Fibroblast of skin of left biceps (primary cell): ENCODE data around the gene TNC.
"Not testable (repeated sequence)": the region's sequence is repeated elsewhere in the genome, so short reads cannot be mapped to it uniquely, and the experiment has no call there.

Experiments
- DNase-seq, 2 experiments: peaks; one replicate each; pipeline ENCODE4 v3.0.0-alpha.2; 2013; ENCODE audit warnings: low read depth in 2 of 2

The TNC gene

DNA sequence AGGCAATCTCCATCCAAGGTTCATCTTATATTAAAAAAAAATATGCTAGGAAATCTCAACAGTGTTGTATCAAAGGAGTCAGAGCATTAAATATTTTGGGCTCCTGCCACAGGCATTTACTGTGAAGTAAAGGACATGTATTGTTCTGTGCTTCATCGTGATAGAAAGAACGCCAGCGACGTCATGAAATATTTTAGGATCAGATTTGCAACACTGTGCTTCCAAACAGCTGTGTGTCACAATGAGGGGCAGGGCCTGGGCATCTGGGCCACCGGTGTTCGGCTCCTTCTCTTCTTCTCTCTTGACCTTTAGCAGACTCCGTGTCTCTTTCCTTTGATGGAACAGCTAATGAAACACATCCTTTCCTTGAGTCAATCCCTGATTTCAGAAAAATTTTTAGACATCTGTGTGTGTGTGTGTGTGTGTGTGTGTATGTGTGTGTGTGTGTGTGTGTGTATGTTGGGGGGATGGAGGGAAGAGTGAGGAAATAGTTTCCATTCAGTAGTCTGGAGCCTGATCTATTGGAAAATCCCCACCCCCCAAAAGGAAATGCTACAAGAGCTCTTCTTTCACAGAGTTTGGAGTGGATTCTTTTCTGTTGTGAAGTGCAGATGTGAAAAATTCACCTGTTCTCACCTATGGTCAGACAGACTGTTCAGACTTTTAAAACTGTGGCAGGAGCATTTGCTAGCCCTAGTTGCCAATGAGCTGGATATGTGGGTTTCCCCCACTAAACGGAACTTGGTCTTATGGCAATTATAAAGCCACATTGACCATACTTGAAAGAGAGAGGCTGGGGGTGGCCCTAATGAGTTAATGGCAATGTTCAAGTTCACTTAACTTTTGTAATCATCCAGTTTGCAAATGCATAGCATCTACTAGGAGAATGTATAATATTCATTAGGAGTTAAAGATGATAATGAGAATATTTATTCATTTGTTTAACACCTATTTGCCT is 18.1 kb upstream of the TNC start:
- DNase-seq, result peak; percentile 75

DNA sequence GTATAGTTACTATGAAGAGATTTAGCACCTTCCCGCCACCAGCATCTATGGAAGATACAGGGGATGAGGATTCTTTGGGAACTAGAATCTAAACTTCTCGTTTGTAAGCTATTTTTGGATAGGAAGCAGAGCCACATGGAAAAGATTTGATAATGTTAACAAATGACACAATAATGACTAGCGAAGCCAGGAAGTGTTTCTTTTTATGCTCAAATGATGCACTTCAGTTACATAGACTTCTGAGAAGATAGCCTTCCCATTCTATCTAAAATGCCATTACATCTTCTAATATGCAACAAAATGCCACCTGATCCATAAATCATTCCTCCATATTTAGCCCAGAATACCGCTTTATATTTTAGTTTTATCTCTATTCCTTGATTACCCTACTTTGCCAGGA is 17.0 kb upstream of the TNC start:
- DNase-seq, result no peak

DNA sequence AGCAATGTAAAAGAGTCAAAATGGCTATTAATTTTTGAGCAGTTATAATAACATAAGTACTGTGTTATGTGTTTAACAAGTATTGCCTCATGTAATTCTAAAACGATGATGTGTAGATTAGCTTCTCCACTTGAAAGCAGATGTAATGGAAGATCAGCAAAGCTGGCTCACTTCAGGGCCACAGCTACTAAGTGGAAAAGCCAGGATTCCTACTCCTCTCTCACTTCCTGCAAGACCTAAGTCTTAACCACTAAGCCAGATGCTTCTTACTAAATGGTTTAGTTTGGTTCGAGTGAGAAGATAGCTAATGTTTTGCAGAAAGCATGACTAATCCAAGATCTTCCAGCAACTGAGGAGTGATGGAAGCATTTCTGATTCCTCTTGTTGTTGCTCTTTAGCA is 15.7 kb upstream of the TNC start:
- peak; percentile 89 to 90 for DNase-seq

DNA sequence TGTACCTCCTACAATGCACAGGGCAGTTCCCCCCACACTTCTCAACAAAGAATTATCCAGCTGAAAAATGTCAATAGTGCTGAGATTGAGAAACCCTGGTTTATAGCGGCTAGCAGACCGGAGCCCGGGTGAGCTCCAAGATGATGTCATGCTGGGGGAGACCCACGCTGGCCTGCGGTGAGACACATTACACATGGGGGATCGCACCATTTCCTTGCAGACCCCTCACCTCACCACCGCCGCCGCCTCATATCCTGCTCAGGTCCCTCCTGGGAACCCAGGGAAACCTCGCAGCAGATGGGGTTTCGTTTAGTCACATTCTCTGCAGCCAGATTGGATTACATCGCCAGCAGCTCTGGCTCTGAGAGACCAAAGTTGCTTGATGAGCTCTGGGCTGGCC is 14.7 kb upstream of the TNC start:
- DNase-seq, result no peak

DNA sequence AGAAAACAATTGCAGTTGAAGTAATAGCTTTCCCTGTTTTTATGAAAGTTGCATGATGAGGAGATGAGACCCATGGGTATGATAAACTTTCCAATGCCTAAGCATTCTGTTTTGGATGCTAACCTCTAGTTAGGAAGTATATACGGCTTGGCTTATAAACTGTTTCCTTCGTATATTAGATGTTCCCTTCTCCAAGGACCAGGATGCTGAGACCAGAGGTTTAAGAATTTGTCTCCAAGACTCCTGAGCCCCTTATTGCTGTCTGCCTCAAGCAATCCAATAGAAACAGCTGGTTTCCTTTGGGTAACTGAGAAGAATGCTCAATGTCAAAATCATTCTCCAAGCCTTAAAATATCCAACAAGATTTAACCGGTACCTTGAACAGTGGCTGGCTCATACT is 12.2 kb upstream of the TNC start:
- no peak for DNase-seq

DNA sequence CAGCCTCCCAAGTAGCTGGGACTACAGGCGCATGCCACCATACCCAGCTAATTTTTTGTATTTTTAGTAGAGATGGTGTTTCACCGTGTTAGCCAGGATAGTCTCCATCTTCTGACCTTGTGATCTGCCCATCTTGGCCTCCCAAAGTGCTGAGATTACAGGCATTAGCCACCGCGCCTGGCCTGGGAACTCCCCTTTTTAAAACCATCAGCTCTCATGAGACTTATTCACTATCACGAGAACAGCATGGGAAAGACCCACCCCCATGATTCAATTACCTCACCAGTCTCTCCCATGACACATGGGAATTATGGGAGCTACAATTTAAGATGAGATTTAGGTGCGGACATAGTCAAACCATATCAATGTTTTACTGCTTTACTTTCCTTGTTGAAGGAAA is 10.8 kb upstream of the TNC start:
- not testable (repeated sequence) for DNase-seq

DNA sequence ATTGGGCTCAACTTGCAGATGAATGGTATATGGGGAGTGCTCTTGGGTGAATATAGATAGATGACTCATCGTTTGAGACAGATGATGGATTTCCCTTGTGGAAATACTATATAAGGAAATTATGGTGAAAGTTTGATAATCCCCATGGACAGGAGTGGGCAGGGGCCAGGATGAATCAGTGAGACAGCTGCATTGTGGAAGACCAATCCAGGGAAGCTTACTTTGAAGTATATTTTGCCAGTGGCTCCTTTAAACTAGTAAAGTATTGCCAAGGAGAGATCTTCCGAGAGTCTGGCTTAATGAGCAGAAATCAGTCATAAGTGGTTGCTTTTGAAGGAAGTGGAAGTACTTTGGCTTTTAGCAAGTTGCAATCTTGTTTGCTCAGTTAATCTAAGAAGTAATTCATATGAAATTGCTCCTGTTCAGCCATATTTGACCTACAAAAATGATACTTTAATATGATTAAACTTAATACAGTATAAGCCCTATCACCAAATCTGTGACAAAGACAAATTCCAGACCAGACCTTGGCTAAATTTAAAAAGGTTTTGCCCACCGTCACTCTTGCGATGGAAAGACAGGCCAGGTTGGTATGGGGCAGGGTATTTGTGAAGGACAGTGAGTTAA is 9.3 kb upstream of the TNC start:
- peak; percentile 76 to 84 for DNase-seq

DNA sequence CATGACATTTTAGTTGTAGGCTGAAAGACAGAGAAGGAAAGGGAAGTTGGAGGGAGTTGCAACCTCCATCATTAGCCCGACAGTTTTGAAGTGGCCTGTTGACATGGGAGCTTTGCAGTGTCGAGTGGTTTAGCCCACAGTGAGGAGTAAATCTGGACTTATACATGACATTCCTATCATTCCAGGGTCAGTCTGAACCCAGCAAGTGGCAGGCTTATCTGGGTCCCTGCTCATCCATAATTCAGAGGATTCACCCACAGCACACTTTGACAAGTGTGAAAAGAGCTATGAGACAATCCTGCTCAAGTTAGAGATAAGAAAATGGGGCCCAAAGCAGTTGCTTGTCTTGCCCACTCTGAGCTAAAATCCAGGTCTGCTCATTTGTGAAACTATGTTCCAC is 8.4 kb upstream of the TNC start:
- DNase-seq, result no peak

DNA sequence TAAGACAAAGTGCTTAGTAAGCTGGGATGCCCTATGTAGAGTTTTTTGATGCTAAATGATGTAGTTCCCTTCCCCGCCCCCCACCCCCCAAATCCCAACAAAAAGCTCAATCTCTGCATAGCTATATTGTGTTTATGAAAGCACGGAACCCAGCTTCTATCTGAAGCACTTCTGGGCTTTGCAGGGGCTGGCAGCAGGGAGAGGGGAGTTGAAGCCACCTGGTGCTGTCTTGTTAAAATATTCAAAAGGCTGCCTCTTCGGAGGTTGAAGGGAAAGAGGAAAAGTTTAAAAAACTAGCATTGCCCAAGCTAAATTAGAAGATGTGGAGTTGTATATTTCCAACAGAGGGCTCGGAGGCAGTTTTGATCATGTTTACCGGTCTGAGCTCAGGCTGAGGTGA is 5.0 kb upstream of the TNC start:
- DNase-seq, result no peak

DNA sequence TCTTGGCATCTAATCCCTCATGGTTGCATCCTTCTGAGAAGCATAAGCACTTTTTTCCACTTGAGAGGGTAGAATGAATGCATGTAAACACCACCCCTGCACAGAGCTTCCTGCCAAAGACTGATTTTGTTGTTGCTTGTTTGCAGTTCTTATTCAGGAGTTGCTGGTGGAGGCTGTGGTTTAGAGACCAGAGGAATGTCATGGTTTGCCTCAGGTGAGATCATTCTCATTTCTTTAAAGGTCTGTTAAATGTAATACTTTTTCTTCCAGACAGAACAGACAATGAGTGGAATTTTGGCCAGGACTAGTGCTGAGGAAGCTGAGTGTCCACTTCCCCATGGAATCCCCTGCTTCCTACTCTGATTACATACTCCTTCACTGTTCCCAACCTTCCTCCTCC is 3.2 kb upstream of the TNC start:
- DNase-seq, result no peak

DNA sequence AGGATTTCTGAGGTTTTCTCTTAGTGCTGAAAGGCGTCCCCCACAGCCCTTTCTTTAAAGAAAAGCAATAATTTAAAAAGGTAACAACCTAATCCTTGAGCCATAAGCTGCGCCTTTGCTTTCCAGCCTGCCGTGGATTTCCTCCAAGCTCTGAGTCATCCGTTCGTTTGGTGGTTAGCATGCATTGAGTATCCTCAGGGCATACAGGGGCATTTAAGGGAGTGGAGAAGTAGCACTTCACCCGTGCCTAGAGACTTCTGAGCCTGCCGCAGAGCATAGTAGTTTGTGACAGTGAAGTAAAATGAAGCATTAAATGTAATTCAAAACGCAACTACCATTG is 892 bp upstream of the TNC start:
- peak; percentile 73 to 78 for DNase-seq

DNA sequence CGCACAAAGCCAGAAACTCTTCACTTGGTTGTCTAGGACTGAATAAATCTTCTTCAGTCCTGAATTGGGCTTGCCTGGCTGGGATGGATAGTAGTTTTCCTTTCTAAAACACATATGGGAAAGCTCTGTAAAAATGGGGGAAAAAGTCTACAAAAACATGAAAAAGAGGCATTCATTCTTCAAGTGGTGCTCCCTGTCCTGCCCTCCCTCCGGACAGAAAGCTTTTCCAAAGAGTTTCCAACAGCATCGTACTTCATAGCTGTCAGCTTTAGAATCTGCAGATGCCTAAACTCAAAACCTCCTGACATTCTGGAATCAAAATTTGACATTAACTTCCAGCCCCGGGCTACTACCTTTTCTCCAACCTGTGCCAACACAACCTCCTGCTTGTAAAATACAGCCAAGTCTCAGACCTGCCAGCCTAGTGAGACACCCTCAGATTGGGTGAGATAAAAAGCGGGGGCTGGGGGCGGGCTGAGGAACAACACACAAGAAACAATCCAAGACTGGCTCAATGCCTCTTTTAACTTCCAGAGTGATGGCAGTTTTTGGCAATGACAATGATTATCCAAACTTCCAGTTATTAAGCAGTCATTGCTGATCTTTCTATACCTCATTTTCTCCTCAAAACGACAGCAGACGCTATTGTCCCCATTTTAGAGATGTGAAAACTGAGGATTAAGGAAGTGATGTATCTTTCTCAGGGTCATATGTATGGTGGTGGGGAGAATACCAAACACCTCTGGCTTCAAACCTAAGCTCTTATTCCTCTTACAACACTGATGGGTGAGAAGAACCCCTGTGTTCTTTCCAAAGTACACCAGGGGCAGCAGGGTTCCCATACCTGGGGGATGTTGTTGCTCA is 1.3 kb downstream of the TNC start:
- no peak for DNase-seq

DNA sequence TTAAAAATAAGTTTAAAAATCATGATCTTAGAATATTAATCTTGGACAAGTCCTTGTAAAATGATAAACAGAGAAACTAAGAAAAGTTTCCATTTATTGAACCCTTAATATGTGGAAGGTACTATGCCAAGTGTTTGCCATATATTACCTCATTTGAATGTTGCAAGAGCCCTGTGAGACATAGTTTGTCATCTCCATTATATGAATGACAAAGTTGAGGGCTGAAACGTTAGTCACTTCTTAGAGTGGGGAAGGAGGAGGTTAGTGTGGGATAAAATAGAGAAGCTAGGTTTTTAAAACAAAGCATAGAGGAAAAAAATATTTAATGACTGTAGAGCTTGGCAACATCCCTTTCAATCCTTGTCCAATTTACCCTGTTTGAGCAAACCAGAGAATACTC is 2.0 kb downstream of the TNC start:
- no peak for DNase-seq

DNA sequence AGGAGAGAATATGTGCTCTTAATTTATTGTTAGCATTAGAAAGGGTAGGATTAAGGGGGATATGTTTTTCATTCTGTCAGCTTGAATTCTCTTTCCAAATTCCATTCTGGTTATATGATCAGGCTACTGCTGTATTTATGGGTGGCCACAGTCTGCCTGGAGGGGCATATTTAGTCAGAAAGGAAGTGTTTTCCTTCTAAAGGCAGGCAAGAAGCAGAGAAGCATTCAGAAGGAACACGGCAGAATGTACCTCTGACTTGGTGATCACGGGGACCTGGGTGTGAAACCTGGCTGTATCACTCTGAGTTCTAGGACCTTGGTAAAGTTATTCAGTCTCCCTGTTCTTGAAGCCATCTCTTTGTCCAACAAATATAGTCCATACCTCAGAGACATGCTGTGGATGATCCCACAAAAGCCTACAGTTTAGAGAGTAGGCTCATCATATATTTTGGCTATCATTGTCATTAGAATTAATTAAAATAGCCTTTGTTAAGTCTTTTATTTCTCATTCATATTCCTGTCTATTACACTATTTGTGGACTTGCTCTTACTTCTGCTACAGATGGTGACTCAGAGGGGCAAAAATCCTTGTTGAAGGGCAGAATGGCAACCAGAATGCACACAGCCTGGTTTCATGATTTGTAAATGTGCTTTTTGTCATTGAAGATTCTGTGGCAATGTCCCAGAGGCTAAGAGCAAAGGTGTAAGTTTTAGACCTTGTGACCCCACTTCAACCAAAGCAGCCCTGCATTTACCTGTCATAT is 2.7 kb downstream of the TNC start:
- DNase-seq, result no peak

DNA sequence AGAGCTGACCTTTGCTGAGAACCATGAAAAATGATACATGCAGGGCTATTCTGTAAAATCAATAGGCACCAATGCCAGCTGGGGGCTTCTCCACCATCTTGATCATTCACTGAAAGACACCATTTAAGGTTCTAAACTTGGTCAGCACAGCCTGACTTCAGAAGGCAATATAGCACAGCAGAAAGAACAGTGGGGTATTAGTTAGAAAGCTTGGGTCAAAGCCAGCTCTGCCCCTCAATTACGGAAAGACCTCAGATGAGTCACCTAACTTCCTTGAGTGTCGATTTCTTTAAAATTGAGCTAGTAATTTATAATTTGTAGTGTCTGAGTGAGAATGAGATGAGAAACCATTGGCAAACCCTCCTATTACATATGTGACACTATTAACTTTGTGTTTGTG is 3.4 kb downstream of the TNC start:
- DNase-seq, result no peak

DNA sequence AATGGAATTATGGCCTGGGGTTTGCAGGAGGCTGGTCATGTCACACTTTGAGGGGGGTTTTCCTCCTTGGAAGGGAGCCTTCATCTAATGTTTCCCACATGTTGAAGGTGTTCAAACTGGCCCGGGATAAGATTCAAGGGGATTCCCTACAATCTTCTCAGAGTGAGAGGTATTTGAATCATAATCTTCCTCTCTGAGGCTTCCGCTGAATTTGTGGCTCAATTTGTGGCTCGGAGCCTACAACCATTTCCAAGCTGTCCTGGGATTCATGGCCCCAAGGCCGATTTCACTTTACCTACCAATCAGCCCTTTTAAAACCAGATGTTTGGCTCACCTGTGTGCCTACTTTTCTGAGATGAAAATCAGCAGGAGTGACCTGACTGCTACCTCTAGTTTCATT is 3.9 kb downstream of the TNC start:
- no peak for DNase-seq

DNA sequence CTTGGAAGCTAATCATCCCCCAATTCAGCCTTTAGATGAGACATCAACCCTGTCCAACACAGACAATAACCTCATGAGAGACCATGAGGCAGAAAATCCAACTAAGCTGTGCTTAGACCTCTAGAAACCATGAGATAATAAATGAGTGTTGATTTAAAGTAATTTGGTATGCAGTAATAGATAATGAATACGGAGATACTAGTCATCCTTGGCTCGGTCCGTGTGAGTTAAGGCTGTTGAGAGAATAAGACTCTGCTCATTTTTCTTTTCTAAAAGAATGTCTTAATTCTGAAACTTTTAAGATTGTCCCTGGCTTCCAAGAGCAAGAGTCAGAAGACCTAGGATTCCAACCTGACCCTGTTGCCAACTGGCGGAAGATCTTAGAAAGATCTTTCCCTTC is 6.1 kb downstream of the TNC start:
- DNase-seq, result no peak

DNA sequence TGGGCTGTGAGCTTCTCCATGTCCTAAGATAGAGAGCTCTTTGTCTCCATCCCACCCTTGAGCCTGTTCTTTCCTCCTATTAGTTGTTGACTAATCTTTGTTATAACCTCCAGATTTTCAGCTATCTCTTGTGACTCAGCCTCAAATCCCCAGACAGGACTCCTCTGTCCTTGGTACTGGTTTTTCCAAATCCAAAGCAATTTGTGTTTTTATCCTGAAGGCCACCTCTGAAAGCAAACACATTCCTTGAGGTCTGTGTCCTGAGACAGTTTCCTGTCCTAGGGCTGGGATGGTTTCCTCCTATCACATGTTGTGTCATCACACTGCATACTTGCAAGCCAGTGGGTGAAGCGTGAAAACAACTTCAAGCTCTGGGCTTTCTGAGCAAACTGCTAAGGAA is 8.5 kb downstream of the TNC start:
- no peak for DNase-seq

DNA sequence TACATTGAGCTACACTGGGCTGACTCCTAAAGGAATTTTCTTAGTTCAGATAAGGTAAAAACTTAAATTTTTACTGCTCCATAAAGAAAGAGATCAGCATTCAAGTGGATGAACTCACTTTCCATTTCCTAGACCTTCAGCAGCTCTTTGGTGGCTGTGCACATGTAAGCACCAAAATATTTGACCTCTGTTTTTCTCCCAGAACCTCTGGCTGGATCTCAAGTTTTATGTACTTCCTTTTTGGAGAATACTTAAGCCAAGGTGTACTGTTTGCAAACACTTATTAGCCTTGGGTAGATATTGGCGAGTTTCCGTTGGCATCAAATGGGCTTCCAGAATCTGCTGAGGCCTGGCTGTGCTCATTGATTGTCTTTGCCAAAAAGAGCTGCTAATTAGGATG is 10.3 kb downstream of the TNC start:
- no peak for DNase-seq

DNA sequence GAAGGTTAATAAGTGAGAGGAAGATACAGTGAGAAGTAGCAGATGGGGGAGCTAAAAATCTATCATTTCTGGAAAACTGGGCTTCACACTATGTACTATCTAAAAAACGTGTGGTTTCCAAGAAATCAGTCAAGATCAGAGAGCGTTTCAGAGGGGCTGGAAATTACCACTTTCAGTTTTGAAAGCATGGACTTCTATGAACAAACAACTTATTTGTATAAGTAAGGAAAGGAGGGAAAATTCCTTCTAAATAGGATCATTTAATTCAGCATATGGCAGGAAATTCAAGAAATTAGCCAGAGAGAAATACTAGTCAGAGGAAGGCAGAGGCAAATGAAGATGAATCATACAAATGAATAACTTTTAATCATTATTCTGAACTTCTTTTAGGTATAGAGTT is 11.3 kb downstream of the TNC start:
- DNase-seq, result no peak

DNA sequence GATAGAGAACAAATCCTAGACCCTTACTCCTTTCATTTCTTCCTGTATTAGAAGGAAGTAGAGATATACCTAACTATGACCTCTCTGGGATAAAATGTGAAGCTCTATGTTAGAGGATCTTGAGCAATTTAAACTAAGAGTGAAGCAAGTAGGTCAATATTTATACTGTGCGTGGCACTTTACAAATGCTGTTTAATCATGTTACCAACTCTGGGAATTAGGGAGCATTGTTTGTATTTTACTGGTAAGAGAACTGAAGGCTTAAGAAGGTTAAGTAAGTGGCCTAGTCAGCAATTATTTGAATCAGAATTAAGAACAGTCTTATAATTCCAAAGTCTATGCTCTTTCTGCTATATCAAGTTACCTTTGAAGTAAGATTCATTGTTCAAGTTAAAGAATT is 12.0 kb downstream of the TNC start:
- no peak for DNase-seq

DNA sequence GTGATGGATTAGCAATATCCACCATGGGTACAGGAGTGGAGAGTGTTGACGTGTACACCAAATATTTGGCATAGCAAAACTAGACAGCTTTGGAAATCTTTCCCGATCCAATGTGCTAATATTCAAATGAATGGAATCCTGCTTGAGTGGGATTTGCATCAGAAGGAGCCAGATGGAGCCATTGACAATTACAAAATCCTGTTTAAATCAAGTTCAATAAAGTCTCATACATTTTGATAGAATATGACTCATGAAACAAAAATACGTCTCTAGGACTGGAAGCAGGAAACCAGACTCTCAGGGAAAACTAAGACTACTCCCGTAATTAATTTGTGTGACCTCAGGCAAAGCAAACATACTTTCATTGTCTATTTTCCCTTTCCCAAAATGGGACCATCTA is 13.0 kb downstream of the TNC start:
- peak; percentile 94 to 95 for DNase-seq
